Dermis blood vessel endothelial cell (primary cell): ENCODE data around the gene ULK4. TPM values are rescaled to one million over a fixed set of nuclear protein-coding genes. Genes with fewer than 3 reads are reported as not detected.
"Not testable (repeated sequence)": the region's sequence is repeated elsewhere in the genome, so short reads cannot be mapped to it uniquely, and the experiment has no call there.

Experiments
- DNase-seq: peaks from one replicate; pipeline ENCODE4 v3.0.0; 2010
- total RNA-seq: library from RNA; depleted of rRNA; stranded (reverse); fragments of >200 nt; gene quantifications from 2 replicates; pipeline ENCODE4 v1.2.3, GENCODE V29; 2014

Gene ULK4
- total RNA-seq, 1 donor from 2014 or later = 25.2 TPM

GRCh38 chr3:41569632-41570305, 392.1 kb downstream of the ULK4 start:
- no peak for DNase-seq

- DNase-seq = no peak
Observed at GRCh38 chr3:41565948-41566514, 395.9 kb downstream of the ULK4 start.

- no peak for DNase-seq
Observed at GRCh38 chr3:41565003-41565402, 396.9 kb downstream of the ULK4 start.

GRCh38 chr3:41556245-41556644, 405.7 kb downstream of the ULK4 start:
- DNase-seq = not testable (repeated sequence)

- no peak for DNase-seq
Observed at GRCh38 chr3:41532976-41533375, 428.9 kb downstream of the ULK4 start.

GRCh38 chr3:41526995-41527573, 434.8 kb downstream of the ULK4 start:
- no peak for DNase-seq

- DNase-seq = no peak
Observed at GRCh38 chr3:41525303-41526064, 436.4 kb downstream of the ULK4 start.

- no peak for DNase-seq
Observed at GRCh38 chr3:41523897-41524296, 438.0 kb downstream of the ULK4 start.

GRCh38 chr3:41522612-41523011, 439.3 kb downstream of the ULK4 start:
- DNase-seq = no peak

GRCh38 chr3:41521010-41521655, 440.8 kb downstream of the ULK4 start:
- no peak for DNase-seq

- DNase-seq = no peak
Observed at GRCh38 chr3:41519746-41520145, 442.2 kb downstream of the ULK4 start.

GRCh38 chr3:41518626-41519025, 443.3 kb downstream of the ULK4 start:
- DNase-seq = no peak

- no peak for DNase-seq
Observed at GRCh38 chr3:41508063-41508696, 453.7 kb downstream of the ULK4 start.

- DNase-seq = no peak
Observed at GRCh38 chr3:41507336-41508062, 454.4 kb downstream of the ULK4 start.

- DNase-seq = no peak
Observed at GRCh38 chr3:41503998-41504623, 457.8 kb downstream of the ULK4 start.

- no peak for DNase-seq
Observed at GRCh38 chr3:41502481-41502880, 459.4 kb downstream of the ULK4 start.

- DNase-seq = no peak
Observed at GRCh38 chr3:41502023-41502422, 459.9 kb downstream of the ULK4 start.

- DNase-seq = no peak
Observed at GRCh38 chr3:41498847-41499246, 463.1 kb downstream of the ULK4 start.

- DNase-seq = no peak
Observed at GRCh38 chr3:41490360-41490759, 471.5 kb downstream of the ULK4 start.

- no peak for DNase-seq
Observed at GRCh38 chr3:41489231-41489630, 472.7 kb downstream of the ULK4 start.

- DNase-seq = no peak
Observed at GRCh38 chr3:41488501-41488900, 473.4 kb downstream of the ULK4 start.
